ENCODE measurements around the gene SPEF1.

SPEF1 gene

DNA sequence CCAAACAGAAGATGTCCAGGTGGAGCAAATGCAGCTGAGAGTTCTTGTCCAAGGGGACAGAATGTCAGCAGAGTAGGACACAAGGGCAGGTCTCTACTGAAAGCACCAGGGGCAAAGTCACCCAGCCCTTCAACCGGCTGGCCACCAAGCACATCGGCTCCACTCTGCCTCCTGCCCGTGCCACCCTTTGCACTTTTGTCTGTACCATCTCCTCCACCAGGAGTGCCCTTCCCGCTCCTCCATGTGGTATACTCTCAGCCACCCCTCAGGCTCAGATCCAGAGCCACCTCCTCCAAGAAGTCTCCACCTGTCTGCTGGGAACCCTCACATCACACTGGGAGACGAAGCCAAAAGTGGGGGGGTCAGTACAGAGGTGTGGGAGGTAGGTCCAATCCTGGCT, 52.9 kb downstream of the SPEF1 start:
- no peak for FAIRE-seq

Data from A204.1 (cell line).